GM20431 (cell line): ENCODE data around the gene S1PR3.

Experiments
- in situ Hi-C: fragments of 300-500 bp; cut with MseI, MboI; formaldehyde crosslinking; loops from one replicate; pipeline ENCODE4 v1.15.0; 2020; ENCODE audit warnings: low sequenced_read_pairs; ENCODE audit not compliant: unreplicated experiment

S1PR3 gene

GRCh38 chr9:89005323-89005722 lies 14.1 kb downstream of the S1PR3 start:
- in situ Hi-C loops, result loop anchor here (10.0 kb wide), 1 partner anchor 411 kb away; no protein-coding TSS in a partner anchor

- in situ Hi-C loops, result loop anchor here (10.0 kb wide), 1 partner anchor 411 kb away; no protein-coding TSS in a partner anchor
These were observed 15.0 kb downstream of the S1PR3 start for GRCh38 chr9:89006267-89006666.

- in situ Hi-C loops, result loop anchor here (10.0 kb wide), 1 partner anchor 412 kb away; no protein-coding TSS in a partner anchor
These were observed 16.0 kb downstream of the S1PR3 start for GRCh38 chr9:89006996-89007967.

GRCh38 chr9:89008055-89008743 lies 16.9 kb downstream of the S1PR3 start:
- in situ Hi-C loops, result loop anchor here (10.0 kb wide), 1 partner anchor 413 kb away; no protein-coding TSS in a partner anchor

- in situ Hi-C loops, result loop anchor here (10.0 kb wide), 1 partner anchor 414 kb away; no protein-coding TSS in a partner anchor
These were observed 17.7 kb downstream of the S1PR3 start for GRCh38 chr9:89008744-89009545.

- in situ Hi-C loops, result loop anchor here (10.0 kb wide), 1 partner anchor 415 kb away; no protein-coding TSS in a partner anchor
These were observed 18.2 kb downstream of the S1PR3 start for GRCh38 chr9:89009546-89009840.

- in situ Hi-C loops, result no loop called here
These were observed 18.8 kb downstream of the S1PR3 start for GRCh38 chr9:89010056-89010455.

GRCh38 chr9:89010526-89011111 lies 19.4 kb downstream of the S1PR3 start:
- in situ Hi-C loops, result no loop called here

- in situ Hi-C loops, result no loop called here
These were observed 20.4 kb downstream of the S1PR3 start for GRCh38 chr9:89011683-89012082.

- in situ Hi-C loops, result no loop called here
These were observed 21.2 kb downstream of the S1PR3 start for GRCh38 chr9:89012294-89013042.

- in situ Hi-C loops, result no loop called here
These were observed 22.4 kb downstream of the S1PR3 start for GRCh38 chr9:89013660-89014059.

GRCh38 chr9:89014153-89014552 lies 22.9 kb downstream of the S1PR3 start:
- in situ Hi-C loops, result no loop called here

GRCh38 chr9:89015336-89015735 lies 24.1 kb downstream of the S1PR3 start:
- in situ Hi-C loops, result no loop called here

- in situ Hi-C loops, result no loop called here
These were observed 29.5 kb downstream of the S1PR3 start for GRCh38 chr9:89020754-89021153.

- in situ Hi-C loops, result no loop called here
These were observed 30.0 kb downstream of the S1PR3 start for GRCh38 chr9:89021154-89021803.

- in situ Hi-C loops, result no loop called here
These were observed 30.9 kb downstream of the S1PR3 start for GRCh38 chr9:89022001-89022759.

- in situ Hi-C loops, result no loop called here
These were observed 31.6 kb downstream of the S1PR3 start for GRCh38 chr9:89022902-89023301.

- in situ Hi-C loops, result no loop called here
These were observed 32.5 kb downstream of the S1PR3 start for GRCh38 chr9:89023740-89024139.
